ENCODE results near the gene CHP1. TPM values are rescaled to one million over a fixed set of nuclear protein-coding genes. Genes with fewer than 3 reads are reported as not detected.

CHP1 gene
- total and polyA plus RNA-seq, 4 donors, result 73.3 to 167 (median 101) TPM

DNA sequence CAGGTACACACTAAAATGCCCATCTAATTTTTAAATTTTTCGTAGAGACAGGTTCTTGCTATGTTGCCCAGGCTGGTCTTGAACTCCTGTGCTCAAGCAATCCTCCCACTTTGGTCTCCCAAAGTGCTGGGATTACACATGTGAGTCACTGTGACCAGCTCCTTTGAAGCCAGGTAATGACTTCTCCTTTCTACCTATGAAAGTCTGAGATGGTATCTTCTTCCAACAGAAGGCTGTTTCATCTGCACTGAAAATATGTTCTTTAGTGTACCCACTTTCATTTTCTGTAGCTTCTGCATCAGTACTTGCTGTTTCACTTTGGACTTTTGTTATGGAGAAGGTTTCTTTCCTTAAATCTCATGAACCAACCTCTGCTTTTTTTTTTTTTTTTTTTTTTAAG is 92.5 kb downstream of the CHP1 start:
- Histone ChIP-seq H3K4me1 (ENCODE audit: control insufficient read depth in 5 of 5, insufficient read depth in 5 of 5, low read length in 5 of 5) (no peaks in the 10 kb centered on the region), H3K36me3 (ENCODE audit: control insufficient read depth in 4 of 4, insufficient read depth in 4 of 4, low read length in 4 of 4) (no peaks in the 10 kb centered on the region), H3K4me3 (no peak overlapping the region), H3K9ac (ENCODE audit: insufficient read depth in 1 of 2, low read length in 2 of 2) (no peak overlapping the region), H3K27ac (ENCODE audit: low read depth in 1 of 2, low read length in 1 of 2) (no peak overlapping the region), H3K9me3 (ENCODE audit: control insufficient read depth in 4 of 4, insufficient read depth in 3 of 4, low read length in 3 of 4) (no peaks in the 10 kb centered on the region), H3K27me3 (ENCODE audit: control insufficient read depth in 3 of 3, insufficient read depth in 3 of 3, low read length in 2 of 3) (no peaks in the 10 kb centered on the region)
- no peak for ATAC-seq (ENCODE audit: insufficient read depth, low FRiP score)
- no peak for DNase-seq
- TF ChIP-seq, protein P1, sequence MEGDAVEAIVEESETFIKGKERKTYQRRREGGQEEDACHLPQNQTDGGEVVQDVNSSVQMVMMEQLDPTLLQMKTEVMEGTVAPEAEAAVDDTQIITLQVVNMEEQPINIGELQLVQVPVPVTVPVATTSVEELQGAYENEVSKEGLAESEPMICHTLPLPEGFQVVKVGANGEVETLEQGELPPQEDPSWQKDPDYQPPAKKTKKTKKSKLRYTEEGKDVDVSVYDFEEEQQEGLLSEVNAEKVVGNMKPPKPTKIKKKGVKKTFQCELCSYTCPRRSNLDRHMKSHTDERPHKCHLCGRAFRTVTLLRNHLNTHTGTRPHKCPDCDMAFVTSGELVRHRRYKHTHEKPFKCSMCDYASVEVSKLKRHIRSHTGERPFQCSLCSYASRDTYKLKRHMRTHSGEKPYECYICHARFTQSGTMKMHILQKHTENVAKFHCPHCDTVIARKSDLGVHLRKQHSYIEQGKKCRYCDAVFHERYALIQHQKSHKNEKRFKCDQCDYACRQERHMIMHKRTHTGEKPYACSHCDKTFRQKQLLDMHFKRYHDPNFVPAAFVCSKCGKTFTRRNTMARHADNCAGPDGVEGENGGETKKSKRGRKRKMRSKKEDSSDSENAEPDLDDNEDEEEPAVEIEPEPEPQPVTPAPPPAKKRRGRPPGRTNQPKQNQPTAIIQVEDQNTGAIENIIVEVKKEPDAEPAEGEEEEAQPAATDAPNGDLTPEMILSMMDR (IDR thresholded peaks at IDR 0.05; ENCODE audit: control extremely low read depth, extremely low read depth), result no peak
- 98 to 100% methylated on average over 1 of the region's 1 CpG for WGBS, 2 donors

DNA sequence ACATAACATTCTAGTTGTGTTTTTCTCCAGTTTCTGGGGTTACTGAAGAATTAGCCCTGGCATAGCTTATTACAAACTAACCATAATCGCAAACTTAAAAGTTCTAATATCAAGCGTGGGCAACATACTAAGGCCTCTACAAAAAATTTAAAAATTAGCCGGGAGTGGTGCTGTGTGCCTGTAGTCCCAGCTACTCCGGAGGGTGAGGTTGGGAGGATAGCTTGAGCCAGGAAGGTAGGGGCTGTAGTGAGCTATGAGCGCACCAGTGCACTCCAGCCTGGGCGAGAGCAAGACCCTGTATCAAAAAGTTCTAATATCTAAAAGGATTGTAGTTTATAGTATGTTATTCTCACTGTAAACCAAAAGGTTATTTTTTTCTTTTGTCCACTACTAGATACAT is 100.2 kb downstream of the CHP1 start:
- no peak overlapping the region for H3K4me3 ChIP-seq
- H3K4me1 ChIP-seq (ENCODE audit: control insufficient read depth in 5 of 5, insufficient read depth in 5 of 5, low read length in 5 of 5), result peaks cover 0 to 11% (median 0%) of the 10 kb centered on the region in 5 donors
- DNase-seq (no peak), ATAC-seq (ENCODE audit: insufficient read depth, low FRiP score) (no peak)
- TF ChIP-seq, protein P1 (IDR thresholded peaks at IDR 0.05; ENCODE audit: control extremely low read depth, extremely low read depth), result no peak
- no peaks in the 10 kb centered on the region for H3K9me3 ChIP-seq (ENCODE audit: control insufficient read depth in 4 of 4, insufficient read depth in 3 of 4, low read length in 3 of 4)
- no peak overlapping the region for H3K27ac ChIP-seq (ENCODE audit: low read depth in 1 of 2, low read length in 1 of 2)
- H3K36me3 ChIP-seq (ENCODE audit: control insufficient read depth in 4 of 4, insufficient read depth in 4 of 4, low read length in 4 of 4), result no peaks in the 10 kb centered on the region
- H3K9ac ChIP-seq (ENCODE audit: insufficient read depth in 1 of 2, low read length in 2 of 2), result peak overlapping the region in 1 of 2 donors; percentile 82
- 76 to 78% methylated on average over 6 of the region's 6 CpGs for WGBS, 2 donors
- no peaks in the 10 kb centered on the region for H3K27me3 ChIP-seq (ENCODE audit: control insufficient read depth in 3 of 3, insufficient read depth in 3 of 3, low read length in 2 of 3)

Other genes starting within 250 kb of the CHP1 start
- 10 to 100 TPM; 27.1 to 50.1 TPM for gene INO80, start 115.0 kb upstream of the CHP1 start, total RNA-seq
- 10 to 100 TPM in 1 of 2 donors, 1 to 10 TPM in 1; 8.0 to 18.6 TPM for gene INO80, start 115.0 kb upstream of the CHP1 start, polyA plus RNA-seq
- gene EXD1, start 511 bp upstream of the CHP1 start, total RNA-seq, result under 1 TPM in 1 of 2 donors, not detected in 1; 0.15 TPM
- under 1 TPM; 0.04 to 0.05 TPM for gene EXD1, start 511 bp upstream of the CHP1 start, polyA plus RNA-seq
- 1 to 10 TPM in 1 of 2 donors, under 1 TPM in 1; 0.71 to 1.5 TPM for gene OIP5, start 101.3 kb downstream of the CHP1 start, total RNA-seq
- gene OIP5, start 101.3 kb downstream of the CHP1 start, polyA plus RNA-seq, result 1 to 10 TPM in 1 of 2 donors, under 1 TPM in 1; 0.47 to 1.2 TPM
- 10 to 100 TPM in 1 of 2 donors, 1 to 10 TPM in 1; 6.5 to 24.1 TPM for gene NUSAP1, start 101.6 kb downstream of the CHP1 start, total RNA-seq
- gene NUSAP1, start 101.6 kb downstream of the CHP1 start, polyA plus RNA-seq, result 1 to 10 TPM; 3.7 to 6.5 TPM
- 10 to 100 TPM; 13.6 to 15.2 TPM for gene NDUFAF1, start 171.2 kb downstream of the CHP1 start, total RNA-seq
- 10 to 100 TPM; 13.6 to 19.8 TPM for gene NDUFAF1, start 171.2 kb downstream of the CHP1 start, polyA plus RNA-seq
- gene RTF1, start 185.8 kb downstream of the CHP1 start, total RNA-seq, result 10 to 100 TPM; 22.5 to 38.6 TPM
- gene RTF1, start 185.8 kb downstream of the CHP1 start, polyA plus RNA-seq, result 10 to 100 TPM; 14.4 to 16.3 TPM